GM19468 (cell line): ENCODE results near the gene ENO2.
A peak's percentile ranks its signal among the peaks of the same experiment; 100 is the strongest.

Source experiments
- ATAC-seq: cut with Tn5 transposase; IDR thresholded peaks from one replicate; pipeline ENCODE4 v1.9.1; 2021; ENCODE audit warnings: mild to moderate bottlenecking, moderate library complexity, moderate number of reproducible peaks; ENCODE audit not compliant: unreplicated experiment; ENCODE audit errors: extremely low read depth

The ENO2 gene

GRCh38 chr12:6946033-6946919 lies 31.9 kb downstream of the ENO2 start:
- ATAC-seq: no peak

GRCh38 chr12:6946920-6947374 lies 32.6 kb downstream of the ENO2 start:
- ATAC-seq: no peak

- ATAC-seq: no peak
Observed at GRCh38 chr12:6947615-6948014, 33.2 kb downstream of the ENO2 start.

- ATAC-seq: no peak
Observed at GRCh38 chr12:6948873-6949594, 34.7 kb downstream of the ENO2 start.

GRCh38 chr12:6950401-6950801 lies 36.0 kb downstream of the ENO2 start:
- ATAC-seq: no peak

GRCh38 chr12:6950811-6951540 lies 36.6 kb downstream of the ENO2 start, which contains the start of gene PTPN6:
PTPN6 (plus strand) TSS chr12:6951356; CDS start chr12:6951513, 157 bp downstream.
- no peak for ATAC-seq

GRCh38 chr12:6951551-6952120 lies 37.3 kb downstream of the ENO2 start:
- no peak for ATAC-seq

GRCh38 chr12:6952121-6952862 lies 37.9 kb downstream of the ENO2 start:
- no peak for ATAC-seq

GRCh38 chr12:6952863-6953441 lies 38.6 kb downstream of the ENO2 start:
- ATAC-seq: no peak

GRCh38 chr12:6953442-6954315 lies 39.3 kb downstream of the ENO2 start:
- peak; percentile 37 for ATAC-seq

- ATAC-seq: no peak
Observed at GRCh38 chr12:6954316-6955107, 40.1 kb downstream of the ENO2 start.

GRCh38 chr12:6955108-6956020 lies 41.0 kb downstream of the ENO2 start:
- ATAC-seq: no peak

- ATAC-seq: no peak
Observed at GRCh38 chr12:6956021-6956727, 41.8 kb downstream of the ENO2 start.

- ATAC-seq: no peak
Observed at GRCh38 chr12:6957151-6957701, 42.8 kb downstream of the ENO2 start.

- ATAC-seq: no peak
Observed at GRCh38 chr12:6957741-6958608, 43.6 kb downstream of the ENO2 start.
